ENCODE results near the gene GNG14. TPM values are rescaled to one million over a fixed set of nuclear protein-coding genes. Genes with fewer than 3 reads are reported as not detected.
A peak's percentile ranks its signal among the peaks of the same experiment; 100 is the strongest.

GNG14 gene
- total and polyA plus RNA-seq, 2 donors (not counting 1 experiment from before 2014, with no cell fraction given): not detected

GRCh38 chr19:12731337-12731736 is 43.5 kb downstream of the GNG14 start:
- Histone ChIP-seq H3K4me2 (replicated peaks; ENCODE audit: low read depth, low read length, poor library complexity, severe bottlenecking) (peak overlapping the region; percentile 22), H2AFZ (ENCODE audit: insufficient read depth, low read depth, low read length, poor library complexity, severe bottlenecking) (no peak overlapping the region), H3K36me3 (replicated peaks in 1 of 2; ENCODE audit: control extremely low read depth in 1 of 2, control insufficient read depth in 1 of 2, extremely low read depth in 1 of 2, insufficient read depth in 2 of 2, low read length in 1 of 2) (peaks cover 2 to 36% of the 10 kb centered on the region in 2 experiments), H3K9ac (ENCODE audit: low read length) (no peak overlapping the region), H3K9me3 (ENCODE audit: control extremely low read depth in 1 of 3, control insufficient read depth in 2 of 3, insufficient read depth in 1 of 3, low read length in 2 of 3) (no peaks in the 10 kb centered on the region), H3K27ac (ENCODE audit: low read length in 2 of 2) (no peak overlapping the region), H4K20me1 (ENCODE audit: control insufficient read depth, insufficient read depth, low read length, poor library complexity, severe bottlenecking) (peaks cover 57% of the 10 kb centered on the region), H3K79me2 (ENCODE audit: control insufficient read depth, insufficient read depth, low read length) (peaks cover 82% of the 10 kb centered on the region), H3K27me3 (replicated peaks in 1 of 4; ENCODE audit: control extremely low read depth in 1 of 4, control insufficient read depth in 3 of 4, insufficient read depth in 4 of 4, low read length in 3 of 4) (no peaks in the 10 kb centered on the region), H3K4me1 (ENCODE audit: control insufficient read depth in 2 of 2, insufficient read depth in 2 of 2, low read length in 2 of 2) (peaks cover 49 to 70% of the 10 kb centered on the region in 2 donors), H3K4me3 (ENCODE audit: control extremely low read depth in 1 of 5, extremely low read depth in 1 of 5, insufficient read depth in 1 of 5, low read depth in 2 of 5, low read length in 4 of 5) (no peak overlapping the region)
- 97% methylated on average over 24 of the region's 24 CpGs for WGBS (ENCODE audit: insufficient coverage)
- peaks cover 55% of the 10 kb centered on the region for H3K4me1 Mint-ChIP-seq
- peak overlapping the region; percentile 32 for H3K27ac Mint-ChIP-seq
- H3K9me3 Mint-ChIP-seq (ENCODE audit: insufficient read depth): no peaks in the 10 kb centered on the region
- no peak for TF ChIP-seq CTCF (IDR thresholded peaks at IDR 0.05)
- ATAC-seq (ENCODE audit: low read depth) (no peak), DNase-seq (no peak)
- peak overlapping the region; percentile 5 for H3K4me3 Mint-ChIP-seq
- POLR2A ChIA-PET: interaction anchor here (4.4 kb wide), 1 partner anchor 9 kb away, joined by 29 read pairs; the partner anchor contains the start of gene TNPO2
- intact Hi-C loops (cut with micrococcal nuclease): loop anchor here (5.0 kb wide), 2 partner anchors 61 to 1016 kb away; partner anchors contain the start of gene JUNB
- CTCF ChIA-PET: interaction anchor here (0.6 to 3.5 kb wide), 7 partner anchors 14 to 150 kb away, joined by 3 to 20 read pairs (median 4); partner anchors contain the start of gene DNASE2
- no peaks in the 10 kb centered on the region for H3K27me3 Mint-ChIP-seq

GRCh38 chr19:12733369-12734214 is 45.8 kb downstream of the GNG14 start:
- WGBS (ENCODE audit: insufficient coverage): 0% methylated on average over 8 of the region's 15 CpGs
- POLR2A ChIA-PET: interaction anchor here (0.6 to 4.4 kb wide), 7 partner anchors 11 to 67 kb away, joined by 3 to 29 read pairs (median 3); partner anchors contain the start of genes DHPS, FBXW9, JUNB and MAN2B1
- Histone ChIP-seq H3K79me2 (ENCODE audit: control insufficient read depth, insufficient read depth, low read length) (peaks cover 81% of the 10 kb centered on the region), H3K9me3 (ENCODE audit: control extremely low read depth in 1 of 3, control insufficient read depth in 2 of 3, insufficient read depth in 1 of 3, low read length in 2 of 3) (no peaks in the 10 kb centered on the region), H3K4me1 (ENCODE audit: control insufficient read depth in 2 of 2, insufficient read depth in 2 of 2, low read length in 2 of 2) (peaks cover 65 to 76% of the 10 kb centered on the region in 2 donors), H3K27me3 (replicated peaks in 1 of 4; ENCODE audit: control extremely low read depth in 1 of 4, control insufficient read depth in 3 of 4, insufficient read depth in 4 of 4, low read length in 3 of 4) (no peaks in the 10 kb centered on the region), H3K36me3 (replicated peaks in 1 of 2; ENCODE audit: control extremely low read depth in 1 of 2, control insufficient read depth in 1 of 2, extremely low read depth in 1 of 2, insufficient read depth in 2 of 2, low read length in 1 of 2) (peaks cover 2 to 29% of the 10 kb centered on the region in 2 experiments), H3K9ac (ENCODE audit: low read length) (peak overlapping the region; percentile 99), H2AFZ (ENCODE audit: insufficient read depth, low read depth, low read length, poor library complexity, severe bottlenecking) (peak overlapping the region; percentile 82), H3K4me2 (replicated peaks; ENCODE audit: low read depth, low read length, poor library complexity, severe bottlenecking) (peak overlapping the region; percentile 94), H4K20me1 (ENCODE audit: control insufficient read depth, insufficient read depth, low read length, poor library complexity, severe bottlenecking) (peaks cover 56% of the 10 kb centered on the region), H3K27ac (ENCODE audit: low read length in 2 of 2) (peak overlapping the region; percentile 82 to 97), H3K4me3 (ENCODE audit: control extremely low read depth in 1 of 5, extremely low read depth in 1 of 5, insufficient read depth in 1 of 5, low read depth in 2 of 5, low read length in 4 of 5) (peak overlapping the region; percentile 88 to 97 (median 92))
- DNase-seq (peak; percentile 69), ATAC-seq (ENCODE audit: low read depth) (no peak)
- TF ChIP-seq EZH2 (IDR thresholded peaks at IDR 0.05; ENCODE audit: borderline replicate concordance, insufficient read depth, low read depth, low read length, poor library complexity, severe bottlenecking) (no peak), CTCF (IDR thresholded peaks at IDR 0.05) (peak; percentile 69)
- Mint-ChIP-seq H3K27ac (peak overlapping the region; percentile 98), H3K27me3 (no peaks in the 10 kb centered on the region), H3K4me3 (peak overlapping the region; percentile 95), H3K4me1 (peaks cover 67% of the 10 kb centered on the region), H3K9me3 (ENCODE audit: insufficient read depth) (no peaks in the 10 kb centered on the region)
- CTCF ChIA-PET: interaction anchor here (0.6 to 3.5 kb wide), 13 partner anchors 10 to 120 kb away, joined by 3 to 26 read pairs (median 5); partner anchors contain the start of genes FBXW9 and TNPO2
- intact Hi-C loops (cut with micrococcal nuclease): loop anchor here (1.0 to 5.0 kb wide), 4 partner anchors 10 to 1014 kb away; partner anchors contain the start of genes DHPS, JUNB and TNPO2

Data from B cell (primary cell).